Osteocyte (in vitro differentiated cells): ENCODE data around the gene COL4A2. TPM values are rescaled to one million over a fixed set of nuclear protein-coding genes. Genes with fewer than 3 reads are reported as not detected.

Experiments
- DNase-seq: peaks from one replicate; pipeline ENCODE4 v3.0.0; 2021; ENCODE audit warnings: mixed read lengths; ENCODE audit not compliant: unreplicated experiment; ENCODE audit errors: extremely low spot score
- H3K27ac Mint-ChIP-seq: one replicate; pipeline ENCODE4 v1.8.0; 2021; ENCODE audit warnings: mild to moderate bottlenecking, mixed read lengths; ENCODE audit not compliant: unreplicated experiment
- H3K27me3 Mint-ChIP-seq: one replicate; pipeline ENCODE4 v1.8.0; 2021; ENCODE audit warnings: mixed read lengths; ENCODE audit not compliant: unreplicated experiment
- H3K36me3 Mint-ChIP-seq: one replicate; pipeline ENCODE4 v1.8.0; 2021; ENCODE audit warnings: mixed read lengths; ENCODE audit not compliant: unreplicated experiment
- H3K4me1 Mint-ChIP-seq: one replicate; pipeline ENCODE4 v1.8.0; 2021; ENCODE audit warnings: mixed read lengths; ENCODE audit not compliant: unreplicated experiment
- H3K4me3 Mint-ChIP-seq: one replicate; pipeline ENCODE4 v1.8.0; 2021; ENCODE audit warnings: mild to moderate bottlenecking, moderate library complexity, mixed read lengths; ENCODE audit not compliant: unreplicated experiment
- H3K9me3 Mint-ChIP-seq: one replicate; pipeline ENCODE4 v1.8.0; 2021; ENCODE audit warnings: mixed read lengths; ENCODE audit not compliant: unreplicated experiment
- total RNA-seq: library from RNA; stranded (reverse); gene quantifications from 2 replicates; pipeline ENCODE4 v1.2.1, GENCODE V29; 2021
- TF ChIP-seq, protein P1 (sequence below): fragments of 200-600 bp; sonication (generic); IDR thresholded peaks from 2 replicates; pipeline ENCODE4 v1.5.0; 2021; ENCODE audit warnings: antibody characterized with exemption, mild to moderate bottlenecking, moderate library complexity

COL4A2 gene
- total RNA-seq, 1 donor from 2014 or later: 2,001 TPM

DNA sequence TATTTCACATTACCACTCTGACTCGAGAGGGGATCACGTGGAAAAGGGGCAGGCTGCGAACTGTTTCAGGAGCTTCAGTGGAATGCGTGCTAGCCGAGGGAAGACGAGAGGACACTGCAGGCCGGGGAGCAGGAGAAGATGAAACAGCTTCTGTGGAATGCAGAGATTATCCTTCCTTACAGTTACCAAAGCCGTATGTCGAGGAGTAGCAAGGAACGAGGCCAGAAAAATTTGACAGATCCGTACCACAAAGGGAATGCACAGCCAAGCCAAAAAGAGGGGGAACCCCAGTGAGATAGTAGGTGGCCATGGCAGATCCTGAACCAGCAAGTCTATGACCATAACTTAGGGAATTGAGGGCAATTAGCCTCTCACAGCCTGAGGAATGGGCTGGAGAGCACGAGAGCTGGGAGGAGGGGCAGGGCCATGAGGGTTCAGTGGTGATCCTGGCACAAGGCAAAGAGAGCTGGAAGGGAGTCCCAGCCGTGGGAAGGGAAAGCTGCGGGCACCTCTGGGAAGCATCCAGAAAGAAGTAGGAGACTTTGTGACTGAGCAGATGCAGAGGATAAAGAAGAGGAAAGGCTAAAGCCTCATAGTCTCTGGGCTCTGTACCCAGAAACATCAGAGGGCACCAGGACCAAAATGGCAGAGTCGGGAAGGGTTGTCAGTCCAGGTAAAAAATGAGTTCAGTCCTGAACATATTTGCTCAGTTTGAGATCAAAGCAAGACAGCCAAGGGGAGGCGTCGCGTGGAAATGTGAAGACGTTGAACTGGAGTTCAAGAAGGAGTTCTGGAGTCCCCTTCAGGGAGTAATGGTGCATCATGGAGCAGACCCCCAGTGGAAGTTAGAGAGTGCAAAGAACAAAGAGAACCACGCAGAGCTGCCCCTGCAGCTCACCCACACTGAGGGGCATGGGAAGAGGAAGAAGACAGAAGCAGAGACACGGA, 5.2 kb upstream of the COL4A2 start:
- peak overlapping the region; percentile 94 for H3K27ac Mint-ChIP-seq
- no peaks in the 10 kb centered on the region for H3K27me3 Mint-ChIP-seq
- no peaks in the 10 kb centered on the region for H3K9me3 Mint-ChIP-seq
- peaks cover 76% of the 10 kb centered on the region for H3K4me1 Mint-ChIP-seq
- H3K36me3 Mint-ChIP-seq: peaks cover 47% of the 10 kb centered on the region
- DNase-seq: peak; percentile 77
- TF ChIP-seq, protein P1, sequence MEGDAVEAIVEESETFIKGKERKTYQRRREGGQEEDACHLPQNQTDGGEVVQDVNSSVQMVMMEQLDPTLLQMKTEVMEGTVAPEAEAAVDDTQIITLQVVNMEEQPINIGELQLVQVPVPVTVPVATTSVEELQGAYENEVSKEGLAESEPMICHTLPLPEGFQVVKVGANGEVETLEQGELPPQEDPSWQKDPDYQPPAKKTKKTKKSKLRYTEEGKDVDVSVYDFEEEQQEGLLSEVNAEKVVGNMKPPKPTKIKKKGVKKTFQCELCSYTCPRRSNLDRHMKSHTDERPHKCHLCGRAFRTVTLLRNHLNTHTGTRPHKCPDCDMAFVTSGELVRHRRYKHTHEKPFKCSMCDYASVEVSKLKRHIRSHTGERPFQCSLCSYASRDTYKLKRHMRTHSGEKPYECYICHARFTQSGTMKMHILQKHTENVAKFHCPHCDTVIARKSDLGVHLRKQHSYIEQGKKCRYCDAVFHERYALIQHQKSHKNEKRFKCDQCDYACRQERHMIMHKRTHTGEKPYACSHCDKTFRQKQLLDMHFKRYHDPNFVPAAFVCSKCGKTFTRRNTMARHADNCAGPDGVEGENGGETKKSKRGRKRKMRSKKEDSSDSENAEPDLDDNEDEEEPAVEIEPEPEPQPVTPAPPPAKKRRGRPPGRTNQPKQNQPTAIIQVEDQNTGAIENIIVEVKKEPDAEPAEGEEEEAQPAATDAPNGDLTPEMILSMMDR: no peak
- H3K4me3 Mint-ChIP-seq: peak overlapping the region; percentile 46

DNA sequence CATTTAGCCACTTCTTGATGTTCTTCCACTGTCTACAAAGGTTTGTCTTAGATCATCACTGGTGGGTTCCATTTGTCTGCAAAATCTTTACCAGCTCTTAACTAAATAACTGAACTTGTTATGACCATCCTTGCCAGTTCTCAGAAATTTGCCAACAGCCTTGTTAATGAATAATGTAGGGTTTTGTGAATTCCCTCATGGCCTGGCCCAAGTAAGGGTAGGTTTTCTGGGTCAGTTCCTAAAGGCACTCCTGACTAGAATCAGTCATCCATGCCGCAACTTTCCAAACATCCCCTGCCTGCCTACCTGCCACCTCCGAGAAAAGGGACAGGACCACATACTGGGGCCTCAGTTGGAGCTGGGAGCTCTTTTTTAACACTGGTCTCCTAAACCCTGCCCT, 4.1 kb upstream of the COL4A2 start:
- TF ChIP-seq, protein P1: no peak
- Mint-ChIP-seq H3K27ac (peak overlapping the region; percentile 94), H3K4me1 (peaks cover 67% of the 10 kb centered on the region), H3K9me3 (no peaks in the 10 kb centered on the region), H3K36me3 (peaks cover 49% of the 10 kb centered on the region), H3K4me3 (peak overlapping the region; percentile 92), H3K27me3 (no peaks in the 10 kb centered on the region)
- DNase-seq: no peak

DNA sequence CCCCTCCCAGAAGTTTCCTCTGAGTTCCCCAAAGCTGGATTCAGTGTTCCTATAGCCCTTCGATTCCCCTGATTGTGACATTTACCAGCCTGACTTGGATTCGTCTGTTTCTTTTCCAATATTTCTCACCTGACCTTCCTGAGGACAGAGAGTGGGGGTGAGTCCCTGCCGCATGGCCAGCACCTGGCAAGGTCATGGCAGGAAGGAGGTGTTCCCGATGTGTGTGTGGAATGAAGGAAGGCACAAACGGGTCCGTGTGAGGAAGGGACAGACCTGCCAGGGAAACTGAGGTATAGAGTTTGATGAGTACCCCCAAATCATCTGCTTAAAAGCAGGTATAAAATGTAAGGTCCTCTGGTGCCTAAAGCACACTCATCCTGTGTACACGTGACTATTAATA, 3.4 kb upstream of the COL4A2 start:
- H3K4me3 Mint-ChIP-seq: peak overlapping the region; percentile 92
- TF ChIP-seq, protein P1: no peak
- peak overlapping the region; percentile 94 for H3K27ac Mint-ChIP-seq
- no peaks in the 10 kb centered on the region for H3K27me3 Mint-ChIP-seq
- peaks cover 60% of the 10 kb centered on the region for H3K4me1 Mint-ChIP-seq
- H3K9me3 Mint-ChIP-seq: no peaks in the 10 kb centered on the region
- H3K36me3 Mint-ChIP-seq: peaks cover 55% of the 10 kb centered on the region
- DNase-seq: no peak

DNA sequence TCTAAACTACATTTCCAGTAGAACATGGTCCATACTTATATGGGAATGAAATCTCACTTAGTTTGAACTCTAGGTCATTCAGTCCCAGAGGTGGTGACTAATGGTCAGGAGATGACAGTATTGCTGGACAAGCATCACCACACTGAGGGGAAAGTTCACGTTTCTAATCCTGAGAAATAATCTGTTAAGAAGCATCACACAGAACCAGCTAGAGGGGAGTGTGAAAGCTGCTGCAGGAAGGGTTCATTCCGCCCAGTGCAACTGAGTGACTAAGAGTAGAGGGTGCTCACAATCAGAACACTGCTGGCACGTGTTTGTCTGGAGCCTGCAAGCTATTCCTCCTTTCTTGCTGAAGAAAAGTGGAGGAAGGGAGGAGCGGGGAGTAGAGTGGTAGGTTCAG, 2.8 kb upstream of the COL4A2 start:
- Mint-ChIP-seq H3K4me3 (peak overlapping the region; percentile 92), H3K36me3 (peaks cover 61% of the 10 kb centered on the region), H3K4me1 (peaks cover 57% of the 10 kb centered on the region), H3K27me3 (no peaks in the 10 kb centered on the region), H3K9me3 (no peaks in the 10 kb centered on the region), H3K27ac (peak overlapping the region; percentile 94)
- TF ChIP-seq, protein P1: no peak
- no peak for DNase-seq

DNA sequence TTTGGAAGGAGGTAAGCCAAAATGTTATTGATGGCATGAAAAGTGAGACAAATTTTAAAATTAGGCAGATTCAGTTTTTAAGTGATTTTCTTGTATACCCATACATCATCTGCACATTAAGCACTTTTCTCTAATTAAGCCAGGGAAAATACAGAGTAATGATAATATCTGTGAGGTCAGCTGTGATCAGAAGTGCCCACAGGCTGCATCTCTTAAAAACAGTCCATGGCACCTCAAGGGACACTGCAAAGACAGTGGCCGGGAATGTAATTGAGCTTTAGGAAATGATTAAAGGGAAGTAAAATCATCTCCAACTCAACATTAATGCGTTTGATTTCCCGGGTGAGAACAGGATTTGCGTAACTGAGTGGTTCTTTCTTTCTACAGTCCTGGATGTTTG, 2.1 kb upstream of the COL4A2 start:
- H3K27me3 Mint-ChIP-seq: no peaks in the 10 kb centered on the region
- DNase-seq: no peak
- peak overlapping the region; percentile 94 for H3K27ac Mint-ChIP-seq
- peak overlapping the region; percentile 92 for H3K4me3 Mint-ChIP-seq
- peaks cover 65% of the 10 kb centered on the region for H3K36me3 Mint-ChIP-seq
- H3K9me3 Mint-ChIP-seq: no peaks in the 10 kb centered on the region
- peaks cover 59% of the 10 kb centered on the region for H3K4me1 Mint-ChIP-seq
- TF ChIP-seq, protein P1: no peak
